HG03159 (cell line): ENCODE measurements around the gene HPN.

Experiments
- ATAC-seq: cut with Tn5 transposase; IDR thresholded peaks from one replicate; pipeline ENCODE4 v1.9.1; 2021; ENCODE audit warnings: mild to moderate bottlenecking, moderate library complexity; ENCODE audit not compliant: unreplicated experiment

Gene HPN

GRCh38 chr19:35060160-35060855, 18.8 kb downstream of the HPN start:
- no peak for ATAC-seq

- no peak for ATAC-seq
Observed at GRCh38 chr19:35061583-35062373, 20.3 kb downstream of the HPN start.

- no peak for ATAC-seq
Observed at GRCh38 chr19:35062942-35063341, 21.4 kb downstream of the HPN start.

GRCh38 chr19:35063940-35064818, 22.7 kb downstream of the HPN start:
- ATAC-seq = no peak

GRCh38 chr19:35065574-35065973, 24.1 kb downstream of the HPN start:
- ATAC-seq = no peak

GRCh38 chr19:35066121-35066520, 24.6 kb downstream of the HPN start:
- ATAC-seq = no peak

GRCh38 chr19:35066691-35067563, 25.4 kb downstream of the HPN start:
- ATAC-seq = peak; percentile 85

- ATAC-seq = no peak
Observed at GRCh38 chr19:35068941-35069634, 27.6 kb downstream of the HPN start.

- ATAC-seq = no peak
Observed at GRCh38 chr19:35069696-35070095, 28.2 kb downstream of the HPN start.

- no peak for ATAC-seq
Observed at GRCh38 chr19:35070471-35070870, 28.9 kb downstream of the HPN start.

- no peak for ATAC-seq
Observed at GRCh38 chr19:35073516-35073915, 32.0 kb downstream of the HPN start.

- no peak for ATAC-seq
Observed at GRCh38 chr19:35073941-35074340, 32.4 kb downstream of the HPN start.

- ATAC-seq = no peak
Observed at GRCh38 chr19:35074426-35075201, 33.1 kb downstream of the HPN start.

GRCh38 chr19:35075202-35076025, 33.9 kb downstream of the HPN start:
- ATAC-seq = no peak

- no peak for ATAC-seq
Observed at GRCh38 chr19:35076026-35076370, 34.5 kb downstream of the HPN start.

GRCh38 chr19:35076657-35077056, 35.1 kb downstream of the HPN start:
- ATAC-seq = no peak

GRCh38 chr19:35077411-35078223, 36.1 kb downstream of the HPN start:
- ATAC-seq = no peak

- ATAC-seq = no peak
Observed at GRCh38 chr19:35079826-35080225, 38.3 kb downstream of the HPN start.
